ENCODE results near the gene DCDC2B.
A peak's percentile ranks its signal among the peaks of the same experiment; 100 is the strongest.
"Not testable (repeated sequence)": the region's sequence is repeated elsewhere in the genome, so short reads cannot be mapped to it uniquely, and the experiment has no call there.

The DCDC2B gene

GRCh38 chr1:32208891-32209328 is at the start of gene DCDC2B:
Gene DCDC2B (plus strand): TSS chr1:32209089. CDS start chr1:32209094, 5 bp downstream.
- DNase-seq, result no peak

- no peak for DNase-seq
These were observed 49.7 kb upstream of the DCDC2B start for GRCh38 chr1:32159189-32159588.

GRCh38 chr1:32163405-32163804 is 45.5 kb upstream of the DCDC2B start:
- DNase-seq, result no peak

- DNase-seq, result not testable (repeated sequence)
These were observed 43.3 kb upstream of the DCDC2B start for GRCh38 chr1:32165633-32166032.

DNA sequence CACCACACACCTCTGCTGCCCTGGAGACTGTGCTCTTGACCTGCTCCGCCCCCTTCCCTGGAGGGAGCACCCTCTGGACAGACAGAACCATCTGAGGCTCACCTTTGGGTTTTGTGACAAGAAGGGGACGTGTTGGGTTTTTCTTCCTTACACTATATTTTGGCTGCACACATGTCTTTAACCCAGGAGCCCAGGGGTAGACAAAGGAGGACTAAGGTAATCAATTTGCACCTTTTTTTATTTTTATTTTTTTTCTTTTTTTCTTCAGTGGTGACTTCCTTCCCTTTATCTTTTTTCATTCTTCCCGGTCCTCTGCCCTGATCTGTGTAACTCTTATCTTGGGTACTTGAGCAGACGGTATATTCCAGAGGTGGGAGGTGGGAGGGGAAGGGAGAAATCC is 37.9 kb upstream of the DCDC2B start:
- DNase-seq, result no peak

DNA sequence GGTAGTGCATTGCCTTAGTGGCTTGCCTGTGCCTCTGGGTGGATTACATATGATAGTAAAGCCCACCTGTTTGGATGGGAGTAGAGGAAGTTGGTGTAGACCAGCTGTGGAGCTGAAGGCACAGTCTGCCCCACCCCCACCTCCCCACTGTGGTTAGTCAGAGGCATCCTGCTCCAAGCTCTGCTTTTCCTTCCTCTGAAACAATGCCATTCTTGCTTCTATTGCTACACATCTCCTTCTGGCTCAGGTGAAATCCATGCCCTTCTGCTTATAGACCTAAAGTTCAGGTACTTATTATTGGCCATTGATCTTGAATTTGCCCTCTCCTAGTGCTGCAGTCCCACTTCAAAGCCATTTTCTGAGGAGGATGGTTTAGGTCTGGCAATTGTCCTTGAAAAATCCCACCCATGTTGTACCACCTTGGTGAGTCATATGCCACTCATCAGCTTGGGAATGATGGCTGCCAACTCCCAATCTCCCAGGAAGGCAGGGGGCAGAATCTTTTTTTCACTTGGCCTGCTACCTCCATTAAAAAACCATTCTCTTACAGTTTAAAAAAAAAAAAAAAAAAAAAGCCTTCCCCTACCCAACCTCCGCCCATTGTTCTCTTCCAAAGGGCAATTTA is 36.2 kb upstream of the DCDC2B start:
- DNase-seq, result no peak

DNA sequence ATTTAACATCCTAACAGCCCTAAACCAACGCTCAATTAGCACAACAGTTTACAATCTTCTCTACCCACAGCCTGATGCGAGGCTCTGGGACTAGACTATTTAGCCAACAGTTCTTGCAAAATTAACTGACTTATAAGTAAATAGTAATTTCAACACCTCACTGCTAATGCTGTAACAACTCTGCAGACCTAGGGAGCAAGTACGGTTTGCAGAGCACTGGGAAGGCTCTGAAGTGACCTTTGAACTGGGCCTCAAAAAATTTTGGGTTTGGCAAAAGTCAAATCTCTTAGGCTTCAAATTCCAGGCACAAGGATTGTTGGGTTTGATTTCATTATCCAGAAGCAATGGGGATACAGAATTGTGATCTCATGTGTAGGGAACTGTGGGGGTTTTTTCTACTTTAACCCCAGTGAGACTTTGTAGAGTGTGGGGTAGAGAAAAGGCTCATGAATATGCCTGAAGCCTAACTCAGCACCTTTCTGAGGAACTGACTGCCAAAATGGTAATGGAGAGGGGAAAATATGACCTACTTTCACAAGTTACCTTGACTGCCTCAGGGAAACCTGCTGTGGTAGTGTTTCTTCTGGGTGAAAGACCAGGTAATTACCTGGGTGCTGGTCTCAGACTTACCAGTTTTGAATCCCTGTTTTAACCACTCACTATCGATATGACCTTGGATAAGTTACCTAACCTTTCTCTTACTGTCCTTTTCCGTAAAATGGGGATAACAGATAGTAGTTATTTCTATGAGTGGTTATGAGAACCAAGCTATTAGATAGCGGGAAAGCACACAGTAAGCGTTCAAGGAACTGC is 30.3 kb upstream of the DCDC2B start:
- no peak for DNase-seq

GRCh38 chr1:32179193-32179442 is 29.8 kb upstream of the DCDC2B start:
- no peak for DNase-seq

- peak; percentile 95 for DNase-seq
These were observed 29.3 kb upstream of the DCDC2B start, which contains the start of gene TXLNA for GRCh38 chr1:32179443-32180185. Gene TXLNA (plus strand): TSS chr1:32179675. CDS start chr1:32180346, 671 bp downstream.

GRCh38 chr1:32180186-32181060 is 28.5 kb upstream of the DCDC2B start:
- DNase-seq, result peak; percentile 58

DNA sequence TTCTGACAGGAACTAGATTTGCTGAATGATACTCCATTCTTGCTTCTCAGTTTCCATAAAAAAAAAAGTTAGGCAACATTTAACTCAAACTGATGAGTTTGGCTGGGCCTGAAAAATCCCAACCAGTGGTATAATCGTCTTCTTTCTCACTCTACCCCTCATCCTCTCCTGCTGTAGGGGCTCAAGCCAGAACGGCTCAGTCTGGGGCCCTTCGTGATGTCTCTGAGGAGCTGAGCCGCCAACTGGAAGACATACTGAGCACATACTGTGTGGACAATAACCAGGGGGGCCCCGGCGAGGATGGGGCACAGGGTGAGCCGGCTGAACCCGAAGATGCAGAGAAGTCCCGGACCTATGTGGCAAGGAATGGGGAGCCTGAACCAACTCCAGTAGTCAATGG is 27.8 kb upstream of the DCDC2B start:
- DNase-seq, result no peak

DNA sequence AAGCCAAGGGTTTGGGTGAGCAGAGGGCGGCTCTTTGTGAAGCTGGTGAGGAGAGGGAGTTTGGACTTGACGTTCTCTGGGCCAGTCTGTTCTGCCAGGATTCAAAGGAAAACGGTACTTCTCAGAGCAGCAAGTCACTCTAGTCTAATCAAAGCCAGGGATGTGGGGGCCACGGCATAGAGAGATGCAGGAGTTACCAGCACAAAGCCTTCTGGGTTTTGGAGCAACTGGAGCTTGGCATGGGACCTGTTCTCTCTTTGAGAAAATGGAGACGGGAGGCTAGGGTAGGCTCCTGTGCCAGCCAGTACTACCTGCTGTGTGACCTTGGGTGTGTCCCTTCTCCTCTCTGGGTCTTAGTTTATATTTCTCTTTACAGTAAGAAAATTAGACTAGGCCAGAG is 27.3 kb upstream of the DCDC2B start:
- no peak for DNase-seq

GRCh38 chr1:32182060-32182459 is 26.8 kb upstream of the DCDC2B start:
- DNase-seq, result no peak

GRCh38 chr1:32184650-32185049 is 24.2 kb upstream of the DCDC2B start:
- no peak for DNase-seq

DNA sequence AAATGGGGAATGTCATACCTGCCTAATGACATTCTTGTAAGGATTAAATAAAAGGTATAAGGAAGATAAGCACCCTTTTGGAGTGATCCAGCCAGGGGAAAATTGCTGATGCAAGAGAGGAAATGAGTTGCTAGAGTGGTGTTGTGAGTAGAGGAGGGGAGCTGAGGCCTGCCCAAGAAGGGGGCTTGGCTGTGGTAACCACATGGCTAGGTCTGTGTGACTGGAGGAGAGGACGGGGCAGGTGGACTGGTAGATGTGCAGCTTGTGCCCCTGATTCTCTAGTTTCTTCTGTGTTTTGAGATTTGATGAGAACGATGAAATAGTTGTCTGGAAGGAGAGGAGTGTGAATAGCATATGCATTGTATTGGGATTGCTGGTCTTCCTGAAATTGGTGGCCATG is 22.8 kb upstream of the DCDC2B start:
- no peak for DNase-seq

GRCh38 chr1:32186491-32186890 is 22.4 kb upstream of the DCDC2B start:
- no peak for DNase-seq

- no peak for DNase-seq
These were observed 21.0 kb upstream of the DCDC2B start for GRCh38 chr1:32187850-32188249.

DNA sequence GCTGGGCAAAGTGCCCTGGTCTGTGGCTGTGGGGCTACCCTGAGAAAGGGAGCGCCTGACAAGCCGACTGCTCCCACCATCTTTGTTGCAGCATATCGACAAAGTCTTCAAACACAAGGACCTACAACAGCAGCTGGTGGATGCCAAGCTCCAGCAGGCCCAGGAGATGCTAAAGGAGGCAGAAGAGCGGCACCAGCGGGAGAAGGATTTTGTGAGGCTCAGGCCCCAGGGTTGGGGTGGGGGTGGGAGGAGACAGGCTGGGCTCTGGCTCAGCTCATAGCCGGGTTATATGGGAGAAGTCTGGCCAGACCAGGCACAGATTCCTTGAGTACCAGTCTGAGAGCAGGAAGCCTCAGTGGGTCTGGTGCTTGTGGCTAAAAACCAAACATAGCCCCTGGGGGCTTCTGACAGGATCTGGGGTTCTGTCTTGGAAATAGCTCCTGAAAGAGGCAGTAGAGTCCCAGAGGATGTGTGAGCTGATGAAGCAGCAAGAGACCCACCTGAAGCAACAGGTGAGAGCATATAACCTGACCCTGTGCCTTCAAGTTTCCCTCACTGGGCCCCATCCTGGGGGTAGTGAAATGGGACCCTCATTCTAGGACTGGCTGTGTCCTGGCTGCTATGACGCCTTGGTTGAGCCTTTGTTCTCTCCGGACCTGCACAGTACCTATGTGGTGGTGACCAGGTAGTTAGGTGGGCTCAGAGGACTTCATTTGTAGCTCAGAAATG is 16.5 kb upstream of the DCDC2B start:
- DNase-seq, result no peak

GRCh38 chr1:32194984-32195383 is 13.9 kb upstream of the DCDC2B start:
- no peak for DNase-seq

- DNase-seq, result no peak
These were observed 13.4 kb upstream of the DCDC2B start for GRCh38 chr1:32195531-32195930.

- no peak for DNase-seq
These were observed 12.7 kb upstream of the DCDC2B start for GRCh38 chr1:32195972-32196823.
